ENCODE data around the gene TRIM52.

GRCh38 chr5:181265092-181265671 lies 4.2 kb upstream of the TRIM52 start:
- no peak for TF ChIP-seq POLR2A (IDR thresholded peaks at IDR 0.05)
- TF ChIP-seq, protein P1, sequence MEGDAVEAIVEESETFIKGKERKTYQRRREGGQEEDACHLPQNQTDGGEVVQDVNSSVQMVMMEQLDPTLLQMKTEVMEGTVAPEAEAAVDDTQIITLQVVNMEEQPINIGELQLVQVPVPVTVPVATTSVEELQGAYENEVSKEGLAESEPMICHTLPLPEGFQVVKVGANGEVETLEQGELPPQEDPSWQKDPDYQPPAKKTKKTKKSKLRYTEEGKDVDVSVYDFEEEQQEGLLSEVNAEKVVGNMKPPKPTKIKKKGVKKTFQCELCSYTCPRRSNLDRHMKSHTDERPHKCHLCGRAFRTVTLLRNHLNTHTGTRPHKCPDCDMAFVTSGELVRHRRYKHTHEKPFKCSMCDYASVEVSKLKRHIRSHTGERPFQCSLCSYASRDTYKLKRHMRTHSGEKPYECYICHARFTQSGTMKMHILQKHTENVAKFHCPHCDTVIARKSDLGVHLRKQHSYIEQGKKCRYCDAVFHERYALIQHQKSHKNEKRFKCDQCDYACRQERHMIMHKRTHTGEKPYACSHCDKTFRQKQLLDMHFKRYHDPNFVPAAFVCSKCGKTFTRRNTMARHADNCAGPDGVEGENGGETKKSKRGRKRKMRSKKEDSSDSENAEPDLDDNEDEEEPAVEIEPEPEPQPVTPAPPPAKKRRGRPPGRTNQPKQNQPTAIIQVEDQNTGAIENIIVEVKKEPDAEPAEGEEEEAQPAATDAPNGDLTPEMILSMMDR (IDR thresholded peaks at IDR 0.05): no peak
